OCI-LY1 (cell line): ENCODE measurements around the gene FOXE3.

Experiments used
- EZH2 ChIP-seq: fragments of 200-600 bp; sonication (generic), shearing (Covaris generic); IDR thresholded peaks from 2 replicates; pipeline ENCODE4 v1.8.0; 2017; ENCODE audit warnings: borderline replicate concordance, mixed run types, mild to moderate bottlenecking, antibody characterized with exemption, low read length, moderate library complexity, mixed read lengths
- TF ChIP-seq, protein P1 (sequence below): fragments of 200-600 bp; sonication (generic), shearing (Covaris generic); IDR thresholded peaks from 2 replicates; pipeline ENCODE4 v1.5.1; 2017; ENCODE audit warnings: mild to moderate bottlenecking, antibody characterized with exemption, low read length, moderate library complexity, mixed read lengths

DNA sequence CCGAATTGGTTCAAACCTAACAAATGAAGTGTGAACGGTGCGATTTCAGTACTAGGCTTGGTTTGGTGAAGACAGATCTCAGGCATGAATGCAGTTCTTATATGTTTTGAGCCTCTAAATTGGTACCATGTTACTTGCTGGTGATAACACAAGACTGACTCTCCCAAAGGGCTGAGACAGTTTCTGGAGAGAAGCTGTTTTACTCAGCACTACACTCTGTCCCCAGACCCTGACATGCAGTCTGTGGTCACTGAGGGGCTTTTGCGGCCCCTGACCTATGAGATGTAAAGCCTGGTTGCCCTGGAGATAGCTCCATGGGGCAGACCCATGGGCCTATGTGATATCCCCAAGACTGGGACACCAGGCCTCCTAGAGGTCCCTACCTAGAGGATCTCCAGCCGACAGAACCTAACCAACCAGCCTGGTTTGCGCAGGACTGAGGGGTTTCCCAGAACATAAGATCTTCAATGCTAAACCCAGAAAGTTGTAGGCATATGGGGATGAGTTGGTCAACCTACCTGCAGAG is 19.4 kb upstream of the FOXE3 start:
- TF ChIP-seq, protein P1, sequence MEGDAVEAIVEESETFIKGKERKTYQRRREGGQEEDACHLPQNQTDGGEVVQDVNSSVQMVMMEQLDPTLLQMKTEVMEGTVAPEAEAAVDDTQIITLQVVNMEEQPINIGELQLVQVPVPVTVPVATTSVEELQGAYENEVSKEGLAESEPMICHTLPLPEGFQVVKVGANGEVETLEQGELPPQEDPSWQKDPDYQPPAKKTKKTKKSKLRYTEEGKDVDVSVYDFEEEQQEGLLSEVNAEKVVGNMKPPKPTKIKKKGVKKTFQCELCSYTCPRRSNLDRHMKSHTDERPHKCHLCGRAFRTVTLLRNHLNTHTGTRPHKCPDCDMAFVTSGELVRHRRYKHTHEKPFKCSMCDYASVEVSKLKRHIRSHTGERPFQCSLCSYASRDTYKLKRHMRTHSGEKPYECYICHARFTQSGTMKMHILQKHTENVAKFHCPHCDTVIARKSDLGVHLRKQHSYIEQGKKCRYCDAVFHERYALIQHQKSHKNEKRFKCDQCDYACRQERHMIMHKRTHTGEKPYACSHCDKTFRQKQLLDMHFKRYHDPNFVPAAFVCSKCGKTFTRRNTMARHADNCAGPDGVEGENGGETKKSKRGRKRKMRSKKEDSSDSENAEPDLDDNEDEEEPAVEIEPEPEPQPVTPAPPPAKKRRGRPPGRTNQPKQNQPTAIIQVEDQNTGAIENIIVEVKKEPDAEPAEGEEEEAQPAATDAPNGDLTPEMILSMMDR: no peak
- TF ChIP-seq EZH2: no peak
